Activated CD8-positive, alpha-beta T cell treated with anti-CD3 and anti-CD28 coated beads for 36 hours (primary cell): Measurements from ENCODE around the gene CRIM1. TPM values are rescaled to one million over a fixed set of nuclear protein-coding genes. Genes with fewer than 3 reads are reported as not detected.

Experiments used
- ATAC-seq: fragments of 200-7000 bp; cut with Tn5 transposase; one replicate; pipeline ENCODE4 v1.10.0; 2021; ENCODE audit warnings: mild to moderate bottlenecking, moderate library complexity
- CTCF ChIA-PET: fragments of 350-600 bp; sonication (Branson Sonifier 250); formaldehyde crosslinking; loops from one replicate; lab custom pipeline; 2021; ENCODE audit warnings: antibody characterized with exemption; lab: Charles Lee
- POLR2A ChIA-PET: fragments of 350-600 bp; sonication (Branson Sonifier 250); formaldehyde crosslinking; loops from one replicate; lab custom pipeline; 2021; ENCODE audit warnings: antibody characterized with exemption; lab: Charles Lee
- DNase-seq: peaks from one replicate; pipeline ENCODE4 v3.0.0-alpha.2; 2020
- H3K27ac Mint-ChIP-seq: one replicate; pipeline ENCODE4 v1.8.0; 2021; ENCODE audit warnings: mild to moderate bottlenecking, mixed read lengths
- H3K27me3 Mint-ChIP-seq: one replicate; pipeline ENCODE4 v1.8.0; 2021; ENCODE audit warnings: mixed read lengths
- H3K36me3 Mint-ChIP-seq: one replicate; pipeline ENCODE4 v1.8.0; 2021; ENCODE audit warnings: low read depth, mixed read lengths
- H3K4me1 Mint-ChIP-seq: one replicate; pipeline ENCODE4 v1.8.0; 2021; ENCODE audit warnings: low read depth, mixed read lengths
- H3K4me3 Mint-ChIP-seq: one replicate; pipeline ENCODE4 v1.8.0; 2021; ENCODE audit warnings: mild to moderate bottlenecking, moderate library complexity, mixed read lengths
- H3K9me3 Mint-ChIP-seq: one replicate; pipeline ENCODE4 v1.8.0; 2021; ENCODE audit warnings: mixed read lengths
- CTCF ChIP-seq: fragments of 200-600 bp; IDR thresholded peaks from one replicate; pipeline ENCODE4 v1.8.0; 2022; ENCODE audit warnings: antibody characterized with exemption, mild to moderate bottlenecking
- intact Hi-C: fragments of 100-400 bp; cut with micrococcal nuclease; formaldehyde crosslinking; loops from one replicate; pipeline ENCODE4 v1.10.0; 2022
- total RNA-seq, 2 experiments: library from RNA; stranded (reverse); gene quantifications; one replicate each; pipeline ENCODE4 v1.2.3, GENCODE V29; 2021

CRIM1 gene
- total RNA-seq, 2 experiments from 2014 or later = 14.4 to 15.9 TPM

- ChIA-PET CTCF (no interaction called here), POLR2A (no interaction called here)
- intact Hi-C loops = loop anchor here (5.0 kb wide), 1 partner anchor 157 kb away; no protein-coding TSS in a partner anchor
- Mint-ChIP-seq H3K27ac (no peak overlapping the region), H3K36me3 (peaks cover 8% of the 10 kb centered on the region), H3K27me3 (no peaks in the 10 kb centered on the region), H3K4me1 (no peaks in the 10 kb centered on the region), H3K4me3 (no peak overlapping the region), H3K9me3 (no peaks in the 10 kb centered on the region)
- TF ChIP-seq CTCF = no peak
- ATAC-seq = no peak
- DNase-seq = no peak
Observed at GRCh38 chr2:36509075-36509474, 153.5 kb downstream of the CRIM1 start.

DNA sequence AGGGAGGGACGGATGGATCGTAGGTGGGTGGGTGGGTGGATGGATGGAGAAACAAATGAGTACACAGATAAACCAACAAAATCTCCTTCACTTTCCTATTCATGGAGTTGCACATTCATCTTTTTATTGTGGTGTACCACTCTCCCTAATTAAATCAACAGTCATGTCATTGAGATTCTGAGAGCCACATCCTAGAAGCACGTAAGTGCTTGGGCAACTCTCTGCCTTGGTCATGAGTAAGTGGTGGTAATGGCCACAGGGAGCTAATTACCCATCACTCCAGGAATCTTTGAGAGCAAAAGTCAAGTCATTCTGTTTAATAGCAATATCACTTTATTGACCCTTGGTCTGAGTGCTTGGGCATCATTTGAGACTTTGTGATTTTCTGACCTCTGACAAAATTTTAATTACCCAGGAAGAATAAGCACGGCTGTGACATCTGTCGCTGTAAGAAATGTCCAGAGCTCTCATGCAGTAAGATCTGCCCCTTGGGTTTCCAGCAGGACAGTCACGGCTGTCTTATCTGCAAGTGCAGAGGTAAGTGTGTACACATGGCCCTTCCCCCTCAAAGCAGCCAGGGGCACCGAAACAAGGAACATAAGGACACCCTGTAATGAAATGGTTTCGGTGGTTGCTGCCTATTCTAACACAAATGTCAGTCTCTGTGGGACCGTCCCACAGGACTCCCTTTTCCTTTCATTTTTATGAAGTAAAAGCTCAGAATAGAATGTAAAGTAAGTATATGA is 156.5 kb downstream of the CRIM1 start:
- TF ChIP-seq CTCF = no peak
- POLR2A ChIA-PET = no interaction called here
- Mint-ChIP-seq H3K4me1 (no peaks in the 10 kb centered on the region), H3K27me3 (no peaks in the 10 kb centered on the region), H3K36me3 (peaks cover 22% of the 10 kb centered on the region), H3K4me3 (no peak overlapping the region), H3K27ac (no peak overlapping the region), H3K9me3 (no peaks in the 10 kb centered on the region)
- intact Hi-C loops = no loop called here
- CTCF ChIA-PET = interaction anchor here (0.6 to 1.7 kb wide), 2 partner anchors 152 to 273 kb away, joined by 3 read pairs; no protein-coding TSS in a partner anchor
- DNase-seq (no peak), ATAC-seq (no peak)

- intact Hi-C loops = no loop called here
- POLR2A ChIA-PET = no interaction called here
- no peak for TF ChIP-seq CTCF
- Mint-ChIP-seq H3K27me3 (no peaks in the 10 kb centered on the region), H3K4me1 (no peaks in the 10 kb centered on the region), H3K9me3 (no peaks in the 10 kb centered on the region), H3K4me3 (no peak overlapping the region), H3K27ac (no peak overlapping the region), H3K36me3 (peaks cover 24% of the 10 kb centered on the region)
- DNase-seq = no peak
- ATAC-seq = no peak
- CTCF ChIA-PET = interaction anchor here (0.6 to 1.7 kb wide), 2 partner anchors 152 to 273 kb away, joined by 3 read pairs; no protein-coding TSS in a partner anchor
Observed at GRCh38 chr2:36512705-36513104, 157.1 kb downstream of the CRIM1 start.

DNA sequence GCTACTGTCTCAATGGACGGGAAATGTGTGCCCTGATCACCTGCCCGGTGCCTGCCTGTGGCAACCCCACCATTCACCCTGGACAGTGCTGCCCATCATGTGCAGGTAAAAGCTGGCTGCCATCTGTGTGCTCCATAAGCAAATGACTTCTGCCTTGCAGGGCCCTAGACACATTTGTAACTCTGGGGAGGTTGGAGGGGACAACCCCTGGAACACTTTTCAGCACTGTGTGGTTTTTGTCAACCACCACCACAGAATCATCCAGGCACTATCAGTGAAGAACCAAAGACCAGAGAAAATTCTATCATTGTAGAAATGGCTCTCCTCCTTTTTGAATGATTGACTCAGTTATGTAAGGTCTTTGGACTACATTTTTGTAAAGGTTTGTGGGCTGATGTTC is 158.1 kb downstream of the CRIM1 start:
- ChIA-PET POLR2A (no interaction called here), CTCF (no interaction called here)
- no peak for DNase-seq
- no peaks in the 10 kb centered on the region for H3K4me1 Mint-ChIP-seq
- no peaks in the 10 kb centered on the region for H3K9me3 Mint-ChIP-seq
- H3K36me3 Mint-ChIP-seq = peaks cover 24% of the 10 kb centered on the region
- no peak overlapping the region for H3K4me3 Mint-ChIP-seq
- no peaks in the 10 kb centered on the region for H3K27me3 Mint-ChIP-seq
- no peak overlapping the region for H3K27ac Mint-ChIP-seq
- no peak for ATAC-seq
- intact Hi-C loops = no loop called here
- no peak for TF ChIP-seq CTCF

- Mint-ChIP-seq H3K27ac (no peak overlapping the region), H3K27me3 (no peaks in the 10 kb centered on the region), H3K9me3 (no peaks in the 10 kb centered on the region), H3K4me1 (no peaks in the 10 kb centered on the region), H3K36me3 (peaks cover 32% of the 10 kb centered on the region), H3K4me3 (no peak overlapping the region)
- ATAC-seq (no peak), DNase-seq (no peak)
- TF ChIP-seq CTCF = no peak
- CTCF ChIA-PET = no interaction called here
- intact Hi-C loops = no loop called here
- POLR2A ChIA-PET = no interaction called here
Observed at GRCh38 chr2:36515538-36515937, 160.0 kb downstream of the CRIM1 start.
